GOT3 (cell line): ENCODE measurements around the gene SIRPD.

Source experiments
- DNase-seq: peaks from one replicate; lab custom pipeline; 2025; ENCODE audit warnings: mixed read lengths; lab: John Stamatoyannopoulos, UW

Gene SIRPD

GRCh38 chr20:1494436-1494835 lies 63.1 kb downstream of the SIRPD start:
- no peak for DNase-seq

DNA sequence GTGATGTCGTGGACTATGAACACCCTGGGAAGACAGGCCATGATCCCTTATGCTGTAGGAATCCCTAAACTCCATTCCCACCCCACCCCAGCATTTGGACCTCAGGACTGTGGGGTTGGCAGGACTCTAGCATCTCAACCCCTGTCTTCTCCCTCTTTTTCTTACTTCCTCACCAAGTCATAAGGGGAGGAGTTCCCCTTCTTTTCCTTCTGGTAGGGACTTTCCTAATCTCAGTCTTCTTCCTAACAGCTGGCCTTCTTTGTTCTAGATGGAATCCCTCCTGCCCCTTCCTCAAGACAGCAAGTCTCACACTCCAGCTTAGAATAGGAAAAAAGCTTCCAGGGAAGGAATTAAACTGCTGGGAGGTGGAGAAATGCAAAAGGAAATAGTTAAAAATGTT lies 64.0 kb downstream of the SIRPD start:
- no peak for DNase-seq

- DNase-seq = no peak
Measured at GRCh38 chr20:1491860-1492642, 65.5 kb downstream of the SIRPD start.

DNA sequence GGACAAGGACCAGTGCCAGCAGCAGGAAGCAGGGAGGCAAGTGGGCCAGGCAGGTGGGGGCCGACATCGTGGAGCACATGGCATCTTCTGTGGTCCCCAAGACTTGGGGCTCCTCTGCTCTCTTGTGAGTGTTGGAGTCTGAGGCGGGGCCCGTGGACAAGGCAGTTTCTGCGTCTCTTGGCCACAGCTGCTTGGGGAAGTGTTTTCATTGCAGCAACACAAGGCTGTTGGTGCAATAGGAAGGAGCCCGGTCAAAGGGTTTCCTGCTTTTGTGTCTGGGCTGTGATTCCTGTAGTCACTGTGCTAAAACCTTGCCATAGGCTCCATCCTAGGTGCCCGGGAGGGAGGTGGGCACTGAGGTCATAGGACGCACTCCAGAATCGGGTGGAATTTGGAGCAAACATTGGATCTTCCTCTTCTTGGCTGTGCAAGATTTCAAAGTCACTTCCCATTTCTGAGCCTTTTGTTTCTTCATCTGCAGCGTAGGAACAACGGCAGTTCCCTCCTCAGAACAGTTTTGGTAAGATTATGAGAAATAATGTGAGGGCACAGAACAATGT lies 66.1 kb downstream of the SIRPD start, which contains the start of gene SIRPB2:
Gene SIRPB2 (minus strand): TSS at position 140 of the 560 bp plus-strand sequence. CDS start 61 bp downstream, at position 79.
- DNase-seq = no peak

DNA sequence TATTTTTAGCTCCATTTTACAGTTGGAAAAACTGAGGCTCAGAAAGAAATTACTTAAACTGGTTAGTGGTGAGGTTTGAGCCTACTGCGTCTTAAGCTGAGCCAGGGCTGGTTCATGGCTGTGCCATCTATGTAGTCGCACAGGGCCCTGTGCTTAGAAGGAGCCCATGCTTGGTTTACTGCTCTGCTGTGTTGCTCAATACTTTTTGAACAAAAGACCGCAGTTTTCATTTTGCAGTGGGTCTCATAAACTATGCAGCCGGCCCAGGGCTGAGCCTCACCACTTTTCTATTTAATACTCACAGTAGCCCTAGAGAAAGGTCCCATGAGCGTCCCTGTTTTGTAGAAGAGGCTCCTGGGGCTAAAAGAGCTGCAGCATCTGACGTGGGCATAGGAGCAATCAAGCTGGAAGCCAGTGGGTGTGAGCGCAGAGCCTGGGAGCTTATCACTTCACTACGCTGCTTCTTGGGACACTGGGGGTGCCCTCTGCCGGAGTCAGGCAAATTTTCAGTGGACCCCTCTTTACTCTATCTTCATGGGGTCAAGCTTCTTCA lies 66.8 kb downstream of the SIRPD start:
- DNase-seq = no peak

DNA sequence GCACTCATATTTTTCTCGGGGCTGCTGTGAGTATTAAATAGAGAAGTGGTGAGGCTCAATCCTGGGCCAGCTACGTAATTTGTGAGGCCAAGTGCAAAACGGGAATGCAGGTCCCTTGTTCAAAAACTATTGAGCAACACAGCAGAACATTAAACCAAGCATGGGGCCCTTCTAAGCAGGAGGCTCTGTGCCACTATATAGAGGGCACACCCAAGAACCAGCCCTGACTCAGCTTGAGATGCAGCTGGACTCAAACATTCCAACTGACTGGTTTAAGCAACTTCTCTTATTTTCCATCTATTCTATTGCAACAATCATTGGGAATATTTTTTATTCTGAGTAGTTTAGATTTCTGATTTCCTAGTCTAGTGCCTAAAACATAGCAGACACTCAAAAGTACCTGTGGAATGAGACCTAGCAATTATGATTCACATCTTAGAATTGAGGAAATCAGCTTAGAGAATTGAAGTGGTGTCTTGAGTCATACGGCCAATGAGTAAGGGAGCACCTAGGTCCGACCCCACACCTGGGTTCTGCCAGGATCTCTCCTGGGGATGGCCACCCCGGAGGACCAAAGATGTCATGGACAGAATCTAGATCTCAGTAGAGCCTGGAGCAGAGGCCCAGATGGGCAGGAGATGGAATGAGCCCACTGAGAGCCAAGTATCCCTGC lies 67.6 kb downstream of the SIRPD start:
- no peak for DNase-seq

DNA sequence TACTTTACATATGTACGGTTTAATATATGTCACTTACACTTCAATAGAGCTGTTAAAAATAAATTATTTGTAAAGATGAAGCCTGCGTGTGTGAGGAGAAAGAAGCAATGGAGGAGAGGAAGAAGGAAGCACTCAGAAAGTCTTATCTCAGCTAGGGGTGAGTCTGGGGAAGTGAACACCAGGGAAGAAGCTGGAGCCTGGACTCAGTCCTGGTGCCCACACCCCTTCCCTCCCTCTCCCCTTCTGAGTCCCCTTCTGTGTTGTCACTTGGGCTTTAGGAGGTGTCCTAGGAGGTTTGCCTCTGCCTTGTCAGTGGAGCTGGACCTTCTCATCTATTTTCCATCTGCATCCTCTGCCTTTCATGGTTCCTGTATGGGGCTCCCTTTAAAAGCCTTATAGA lies 68.2 kb downstream of the SIRPD start:
- DNase-seq = no peak

- no peak for DNase-seq
Measured at GRCh38 chr20:1486566-1486965, 70.9 kb downstream of the SIRPD start.

- no peak for DNase-seq
Measured at GRCh38 chr20:1484438-1485116, 72.9 kb downstream of the SIRPD start.
